22Rv1 (cell line): Measurements from ENCODE around the gene CCDC85B.

Experiments
- CTCF ChIP-seq: fragments of 450-650 bp; IDR thresholded peaks from 2 replicates; pipeline ENCODE4 v1.5.1; 2017; ENCODE audit warnings: mild to moderate bottlenecking
- ZFX ChIP-seq: fragments of 450-650 bp; IDR thresholded peaks from 2 replicates; pipeline ENCODE4 v1.6.1; 2017; ENCODE audit warnings: antibody characterized with exemption, borderline replicate concordance

GRCh38 chr11:65898656-65899355, 8.3 kb downstream of the CCDC85B start:
- TF ChIP-seq CTCF (no peak), ZFX (no peak)
